Retinal pigment epithelial cell (primary cell): ENCODE results near the gene NR2E3.

Source experiments
- DNase-seq: peaks from one replicate; pipeline ENCODE4 v3.0.0-alpha.2; 2010; ENCODE audit warnings: low read depth
- H3K4me3 ChIP-seq: 2 replicates; pipeline ENCODE4 v1.5.1; 2011; ENCODE audit warnings: mild to moderate bottlenecking, low read length, control low read depth, moderate library complexity
- TF ChIP-seq, protein P1 (sequence below): conservative IDR thresholded peaks from 2 replicates; pipeline ENCODE4 v1.5.1; 2011; ENCODE audit warnings: low read depth, low read length, control low read depth, inconsistent platforms

NR2E3 gene

DNA sequence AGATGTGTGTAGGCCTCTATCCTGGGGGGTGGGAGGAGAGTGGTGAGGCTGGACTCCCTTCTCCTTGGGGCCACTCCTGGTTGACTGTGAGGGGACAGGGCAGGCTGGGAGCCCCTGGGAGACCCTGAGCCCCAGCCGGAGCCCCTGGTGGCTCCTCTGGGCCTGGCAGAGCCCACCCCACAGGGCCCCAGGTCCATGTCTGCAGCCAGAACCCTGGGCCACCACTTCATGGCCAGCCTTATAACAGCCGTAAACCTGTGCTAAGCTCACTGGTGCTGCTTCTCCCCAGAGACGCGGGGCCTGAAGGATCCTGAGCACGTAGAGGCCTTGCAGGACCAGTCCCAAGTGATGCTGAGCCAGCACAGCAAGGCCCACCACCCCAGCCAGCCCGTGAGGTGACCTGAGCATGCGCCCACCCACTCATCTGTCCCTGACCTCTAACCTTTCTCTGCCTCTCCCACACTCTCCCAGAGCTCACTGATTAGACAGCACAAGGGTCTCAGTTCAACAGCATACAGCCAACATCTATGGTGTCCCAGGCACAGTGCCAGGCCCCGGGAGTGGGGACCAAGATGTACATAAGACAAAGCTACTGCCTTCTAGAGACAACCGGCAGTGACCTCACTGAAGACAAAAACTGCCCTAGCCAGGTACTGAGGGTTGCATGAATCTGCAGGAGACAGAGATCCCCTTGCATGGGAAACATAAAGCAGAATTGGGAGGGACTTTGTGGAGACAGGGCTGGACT is 3.5 kb downstream of the NR2E3 start:
- no peak overlapping the region for H3K4me3 ChIP-seq
- DNase-seq: no peak
- TF ChIP-seq, protein P1, sequence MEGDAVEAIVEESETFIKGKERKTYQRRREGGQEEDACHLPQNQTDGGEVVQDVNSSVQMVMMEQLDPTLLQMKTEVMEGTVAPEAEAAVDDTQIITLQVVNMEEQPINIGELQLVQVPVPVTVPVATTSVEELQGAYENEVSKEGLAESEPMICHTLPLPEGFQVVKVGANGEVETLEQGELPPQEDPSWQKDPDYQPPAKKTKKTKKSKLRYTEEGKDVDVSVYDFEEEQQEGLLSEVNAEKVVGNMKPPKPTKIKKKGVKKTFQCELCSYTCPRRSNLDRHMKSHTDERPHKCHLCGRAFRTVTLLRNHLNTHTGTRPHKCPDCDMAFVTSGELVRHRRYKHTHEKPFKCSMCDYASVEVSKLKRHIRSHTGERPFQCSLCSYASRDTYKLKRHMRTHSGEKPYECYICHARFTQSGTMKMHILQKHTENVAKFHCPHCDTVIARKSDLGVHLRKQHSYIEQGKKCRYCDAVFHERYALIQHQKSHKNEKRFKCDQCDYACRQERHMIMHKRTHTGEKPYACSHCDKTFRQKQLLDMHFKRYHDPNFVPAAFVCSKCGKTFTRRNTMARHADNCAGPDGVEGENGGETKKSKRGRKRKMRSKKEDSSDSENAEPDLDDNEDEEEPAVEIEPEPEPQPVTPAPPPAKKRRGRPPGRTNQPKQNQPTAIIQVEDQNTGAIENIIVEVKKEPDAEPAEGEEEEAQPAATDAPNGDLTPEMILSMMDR: no peak

DNA sequence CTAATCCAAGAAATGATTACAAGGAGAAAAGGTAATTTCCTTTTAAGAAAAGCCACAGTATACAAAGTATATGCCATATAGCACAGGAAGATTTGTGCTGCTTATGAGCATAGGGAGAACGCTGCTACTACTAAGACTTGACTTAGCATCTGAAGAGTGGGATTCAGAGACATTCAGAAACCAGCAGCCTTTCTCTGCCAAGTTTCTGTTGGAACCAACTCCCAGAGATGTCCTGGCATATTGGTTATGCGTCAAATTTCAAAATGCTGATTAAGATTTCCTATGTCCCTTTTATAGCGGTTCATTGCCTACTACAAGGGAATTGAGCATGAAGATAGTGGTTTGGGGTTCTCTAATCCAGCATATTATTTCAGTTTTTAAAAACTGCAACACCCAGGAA is 4.9 kb downstream of the NR2E3 start:
- TF ChIP-seq, protein P1: no peak
- no peak for DNase-seq
- no peak overlapping the region for H3K4me3 ChIP-seq

DNA sequence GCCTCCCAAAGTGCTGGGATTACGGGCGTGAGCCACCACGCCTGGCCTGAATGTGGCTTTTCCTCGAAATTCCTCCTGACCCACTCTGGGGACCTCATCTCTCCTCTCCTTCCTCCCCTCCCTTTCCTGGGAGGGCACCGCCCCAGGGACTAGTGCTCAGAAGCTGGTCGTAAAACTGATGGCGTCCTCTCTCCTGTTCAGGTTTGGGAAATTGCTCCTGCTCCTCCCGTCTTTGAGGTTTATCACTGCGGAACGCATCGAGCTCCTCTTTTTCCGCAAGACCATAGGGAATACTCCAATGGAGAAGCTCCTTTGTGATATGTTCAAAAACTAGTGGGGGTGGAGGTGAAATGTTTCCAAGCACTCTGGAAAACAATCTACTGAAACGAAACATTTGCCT is 7.0 kb downstream of the NR2E3 start:
- TF ChIP-seq, protein P1: no peak
- no peak overlapping the region for H3K4me3 ChIP-seq
- no peak for DNase-seq

GRCh38 chr15:71820127-71820526 is 9.8 kb downstream of the NR2E3 start:
- no peak for DNase-seq
- H3K4me3 ChIP-seq: no peak overlapping the region
- TF ChIP-seq, protein P1: no peak

GRCh38 chr15:71821547-71822129 is 11.3 kb downstream of the NR2E3 start:
- TF ChIP-seq, protein P1: no peak
- no peak overlapping the region for H3K4me3 ChIP-seq
- DNase-seq: no peak

DNA sequence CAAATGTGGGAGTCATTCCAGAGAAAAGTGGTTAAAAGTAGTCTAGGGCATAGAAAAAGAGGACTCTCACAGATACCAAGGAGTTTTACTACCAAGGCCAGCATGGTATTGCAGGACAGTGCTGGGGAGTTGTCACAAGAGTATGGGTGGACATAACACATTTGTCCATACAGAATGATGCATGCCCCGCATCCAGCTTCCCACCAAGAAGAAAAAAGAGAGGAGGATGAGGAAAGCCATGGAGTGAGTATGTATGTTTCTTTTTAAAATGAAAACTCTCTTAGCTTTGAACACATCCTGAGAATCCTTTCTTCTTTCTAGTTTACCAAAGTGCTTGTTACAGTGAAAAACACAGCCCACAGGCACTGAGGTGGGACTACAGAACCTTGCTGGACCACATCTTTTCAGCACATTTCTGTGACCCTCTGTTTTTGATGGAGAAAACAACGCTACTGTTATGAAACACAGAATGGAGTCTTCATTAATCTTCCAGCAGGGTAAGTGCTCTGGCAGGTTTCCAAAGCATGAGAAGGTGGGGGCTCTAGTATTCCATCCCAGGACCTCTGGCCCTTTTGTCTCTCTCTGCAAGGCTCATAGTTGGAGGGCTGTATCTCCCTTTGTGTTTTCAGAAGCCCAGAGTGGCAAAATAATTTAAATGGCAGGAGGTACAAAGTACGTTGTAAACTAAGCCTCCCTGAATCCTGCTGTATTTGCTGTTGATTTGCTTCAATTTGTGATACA is 12.7 kb downstream of the NR2E3 start:
- TF ChIP-seq, protein P1: no peak
- H3K4me3 ChIP-seq: no peak overlapping the region

GRCh38 chr15:71823801-71824200 is 13.4 kb downstream of the NR2E3 start:
- H3K4me3 ChIP-seq: no peak overlapping the region
- no peak for DNase-seq
- TF ChIP-seq, protein P1: no peak

More for the DNA sequence above, 12.7 kb downstream of the NR2E3 start:
- no peak for DNase-seq
